K562 (cell line): ENCODE data around the gene LILRA2. TPM values are rescaled to one million over a fixed set of nuclear protein-coding genes. Genes with fewer than 3 reads are reported as not detected.

Experiments
- ATAC-seq: fragments of 200-7000 bp; cut with Tn5 transposase; 3 replicates; pipeline ENCODE4 v1.9.1; 2020; ENCODE audit warnings: moderate library complexity
- BruUV-seq: library from RNA; stranded (reverse); fragments of 400-500 nt; replicated peaks from 2 replicates; lab custom pipeline; 2021; lab: Mats Ljungman, UMichigan
- CTCF ChIA-PET: fragments of 300-600 bp; formaldehyde crosslinking; extraction: SDS; loops from one replicate; lab custom pipeline; 2021; ENCODE audit warnings: low intra/inter-chr PET ratio; lab: Yijun Ruan, JAX
- POLR2A ChIA-PET: fragments of 300-600, 350-650 bp; sonication (Branson Sonifier 250); formaldehyde crosslinking; extraction: SDS; loops from one replicate; lab custom pipeline; 2021; ENCODE audit warnings: antibody characterized with exemption, inconsistent platforms; lab: Yijun Ruan, JAX
- DNase-seq, 4 experiments: peaks; one replicate each; pipeline versions ENCODE4 v3.0.0 to v3.0.0-alpha.2; 2011 to 2018; ENCODE audit warnings: low spot score in 3 of 4, mixed read lengths in 3 of 4; ENCODE audit errors: extremely low read depth in 1 of 4
- FAIRE-seq: peaks from 2 replicates; lab custom pipeline; 2011; peaks lifted over from hg19 to GRCh38; lab: Jason Lieb, UNC
- H2AFZ ChIP-seq: 2 replicates; pipeline ENCODE4 v1.6.0; 2011; ENCODE audit warnings: low read depth, low read length, control low read depth, inconsistent platforms
- H3K27ac ChIP-seq: fragments of 200-600 bp; 3 replicates; pipeline ENCODE4 v1.8.0; 2011; ENCODE audit warnings: low read depth, mild to moderate bottlenecking, control low read depth, inconsistent platforms, low read length, moderate library complexity, mixed read lengths; ENCODE audit errors: extremely low read depth
- H3K27me3 ChIP-seq, 2 experiments: fragments of 300-600 bp in 1 of 2; 2 replicates in 1 of 2; 3 replicates in 1 of 2; pipeline versions ENCODE4 v1.6.0 to v1.8.0; 2011; ENCODE audit warnings: inconsistent platforms in 2 of 2, low read length in 2 of 2, mild to moderate bottlenecking in 1 of 2, mixed read lengths in 1 of 2, moderate library complexity in 1 of 2; ENCODE audit not compliant: control insufficient read depth in 2 of 2, insufficient read depth in 2 of 2
- H3K36me3 ChIP-seq: fragments of 300-600 bp; 3 replicates; pipeline ENCODE4 v1.8.0; 2011; ENCODE audit warnings: mild to moderate bottlenecking, low read length, inconsistent platforms; ENCODE audit not compliant: control insufficient read depth, insufficient read depth
- H3K4me1 ChIP-seq, 2 experiments: fragments of 200-600 bp in 1 of 2; replicated peaks in 1 of 2; 2 replicates in 1 of 2; 3 replicates in 1 of 2; pipeline versions ENCODE4 v1.5.1 to v1.8.0; 2011; ENCODE audit warnings: inconsistent platforms in 2 of 2, low read length in 2 of 2, mild to moderate bottlenecking in 1 of 2, mixed read lengths in 1 of 2, moderate library complexity in 1 of 2; ENCODE audit not compliant: control insufficient read depth in 2 of 2, insufficient read depth in 2 of 2
- H3K4me2 ChIP-seq: 2 replicates; pipeline ENCODE4 v1.6.1; 2011; ENCODE audit warnings: low read length, control low read depth, inconsistent platforms, mixed read lengths; ENCODE audit not compliant: insufficient read depth
- H3K4me3 ChIP-seq: fragments of 200-600 bp; sonication (generic), shearing (Covaris generic); 2 replicates; pipeline ENCODE4 v1.5.1; 2016; ENCODE audit warnings: control low read depth, inconsistent platforms
- H3K79me2 ChIP-seq: fragments of 200-600 bp; 3 replicates; pipeline ENCODE4 v1.8.0; 2011; ENCODE audit warnings: low read length, inconsistent platforms; ENCODE audit not compliant: control insufficient read depth, insufficient read depth
- H3K9ac ChIP-seq, 2 experiments: 2 replicates each; pipeline versions ENCODE4 v1.6.0 to v1.6.1; 2011; ENCODE audit warnings: low read depth in 2 of 2, low read length in 2 of 2, control low read depth in 1 of 2, inconsistent platforms in 1 of 2, mild to moderate bottlenecking in 1 of 2, mixed read lengths in 1 of 2; ENCODE audit not compliant: insufficient read depth in 1 of 2
- H3K9me1 ChIP-seq: one replicate; pipeline ENCODE4 v1.6.0; 2011; ENCODE audit warnings: inconsistent platforms, mild to moderate bottlenecking, low read length, moderate library complexity; ENCODE audit not compliant: control insufficient read depth, insufficient read depth
- H3K9me3 ChIP-seq: replicated peaks from 2 replicates; pipeline ENCODE4 v1.5.1; 2011; ENCODE audit warnings: low read depth, low read length, inconsistent platforms; ENCODE audit not compliant: control insufficient read depth, insufficient read depth
- H4K20me1 ChIP-seq: replicated peaks from 2 replicates; pipeline ENCODE4 v1.6.1; 2011; ENCODE audit warnings: low read length, inconsistent platforms, mixed read lengths; ENCODE audit not compliant: control insufficient read depth, insufficient read depth
- ARID1B ChIP-seq: fragments of 450-650 bp; IDR thresholded peaks from 2 replicates; pipeline ENCODE4 v1.6.1; 2016; ENCODE audit warnings: antibody characterized with exemption, mild to moderate bottlenecking, inconsistent platforms
- CBX3 ChIP-seq, 2 experiments: IDR thresholded peaks; 1 replicate in 1 of 2; 2 replicates in 1 of 2; pipeline ENCODE4 v1.6.1; 2012; ENCODE audit warnings: inconsistent platforms in 2 of 2, low read length in 2 of 2, borderline replicate concordance in 1 of 2, control low read depth in 1 of 2
- FOXO4 ChIP-seq: fragments of 450-650 bp; formaldehyde crosslinking; IDR thresholded peaks from 2 replicates; pipeline ENCODE4 v1.4.0; 2020; ENCODE audit warnings: mild to moderate bottlenecking, moderate library complexity
- HSF4 ChIP-seq: fragments of 250-450 bp; sonication (Bioruptor Pico); IDR thresholded peaks from 2 replicates; pipeline ENCODE4 v2.1.2; 2022; ENCODE audit warnings: mild to moderate bottlenecking, moderate library complexity, borderline replicate concordance
- IRF9 ChIP-seq: fragments of 450-650 bp; IDR thresholded peaks from 2 replicates; pipeline ENCODE4 v1.6.1; 2016; ENCODE audit warnings: missing biosample characterization, missing genetic modification characterization
- MTA1 ChIP-seq: fragments of 450-650 bp; IDR thresholded peaks from 2 replicates; pipeline ENCODE4 v1.6.1; 2017; ENCODE audit warnings: borderline replicate concordance
- SP1 ChIP-seq: sonication (generic); formaldehyde crosslinking; IDR thresholded peaks from 2 replicates; pipeline ENCODE4 v1.8.1; 2022; ENCODE audit warnings: mild to moderate bottlenecking, missing genetic modification reagents
- SRSF3 ChIP-seq: fragments of 200-400 bp; formaldehyde crosslinking; IDR thresholded peaks from 2 replicates; pipeline ENCODE4 v1.6.1; 2016; ENCODE audit warnings: mild to moderate bottlenecking, low read length, moderate library complexity; ENCODE audit not compliant: insufficient read depth
- TBL1XR1 ChIP-seq, 2 experiments: IDR thresholded peaks; 2 replicates each; pipeline ENCODE4 v1.6.1; 2012; ENCODE audit warnings: improper control_type of control experiment in 2 of 2, low read length in 2 of 2, mild to moderate bottlenecking in 1 of 2
- THRB ChIP-seq: fragments of 450-650 bp; formaldehyde crosslinking; conservative IDR thresholded peaks from 2 replicates; pipeline ENCODE4 v1.4.0; 2022; ENCODE audit warnings: mild to moderate bottlenecking, missing genetic modification characterization
- USF1 ChIP-seq: sonication (generic); formaldehyde crosslinking; IDR thresholded peaks from 2 replicates; pipeline ENCODE4 v1.9.0; 2022; ENCODE audit warnings: mild to moderate bottlenecking, missing genetic modification reagents
- ZC3H4 ChIP-seq: sonication (generic); formaldehyde crosslinking; IDR thresholded peaks from 2 replicates; pipeline ENCODE4 v1.9.0; 2021; ENCODE audit warnings: missing genetic modification reagents, borderline replicate concordance
- ZEB2 ChIP-seq: fragments of 450-650 bp; IDR thresholded peaks from 2 replicates; pipeline ENCODE4 v1.6.1; 2016
- ZFP30 ChIP-seq: fragments of 250-450 bp; sonication (Bioruptor Pico); IDR thresholded peaks from 2 replicates; pipeline ENCODE4 v1.8.0; 2022; ENCODE audit warnings: moderate library complexity, mild to moderate bottlenecking, inconsistent platforms, borderline replicate concordance
- WGBS: fragments of 100-300 bp; shearing (Covaris generic); methylation state at CpG from one replicate; pipeline ENCODE4 v1.1.6; 2016; ENCODE audit warnings: low coverage, mixed read lengths; ENCODE audit not compliant: insufficient coverage; ENCODE audit errors: missing lambda C conversion rate; 5-methylcytosine and 5-hydroxymethylcytosine counted together
- in situ Hi-C: fragments of 300-500 bp; cut with MboI; formaldehyde crosslinking; loops from 4 replicates; pipeline ENCODE4 v1.15.0; 2018; ENCODE audit warnings: inconsistent platforms, mixed read lengths
- intact Hi-C: fragments of 100-400 bp; cut with micrococcal nuclease; formaldehyde crosslinking; loops from 2 replicates; pipeline ENCODE4 v1.14.2; 2022
- polyA plus RNA-seq, 8 experiments: library from polyadenylated mRNA; depleted of rRNA in 4 of 8; stranded (reverse) in 5 of 8; unstranded in 3 of 8; fragments of >200 nt; fragmentation: Nextera tagmentation in 2 of 8; fragmentation: Illumina TruSeq in 1 of 8; extraction: Ambion mirVana in 2 of 8; extraction: Trizol in 1 of 8; gene quantifications; 2 replicates each; pipeline versions ENCODE4 v1.2.1 to v1.2.3, GENCODE V29; 2011 to 2014; ENCODE audit warnings: inconsistent platforms in 1 of 8, missing spikeins in 1 of 8
- total RNA-seq, 7 experiments: library from RNA; depleted of rRNA in 6 of 7; stranded (reverse); fragments of >200 nt in 6 of 7; fragmentation: Illumina TruSeq in 2 of 7; extraction: Trizol in 2 of 7; gene quantifications; 2 replicates each; pipeline versions ENCODE4 v1.2.1 to v1.2.3, GENCODE V29; 2011 to 2021; ENCODE audit warnings: low replicate concordance in 1 of 7
- TF ChIP-seq, protein P1 (sequence below): IDR thresholded peaks from 2 replicates; pipeline ENCODE4 v1.6.1; 2011; ENCODE audit warnings: borderline replicate concordance, low read depth, mild to moderate bottlenecking, moderate library complexity, low read length; ENCODE audit not compliant: insufficient read depth, poor library complexity, severe bottlenecking

LILRA2 gene
- total and polyA plus RNA-seq, 9 of the 15 experiments (the other 6 are each of a cell fraction or from before 2014, with no cell fraction given) = 0.32 to 2.1 (median 0.96) TPM

DNA sequence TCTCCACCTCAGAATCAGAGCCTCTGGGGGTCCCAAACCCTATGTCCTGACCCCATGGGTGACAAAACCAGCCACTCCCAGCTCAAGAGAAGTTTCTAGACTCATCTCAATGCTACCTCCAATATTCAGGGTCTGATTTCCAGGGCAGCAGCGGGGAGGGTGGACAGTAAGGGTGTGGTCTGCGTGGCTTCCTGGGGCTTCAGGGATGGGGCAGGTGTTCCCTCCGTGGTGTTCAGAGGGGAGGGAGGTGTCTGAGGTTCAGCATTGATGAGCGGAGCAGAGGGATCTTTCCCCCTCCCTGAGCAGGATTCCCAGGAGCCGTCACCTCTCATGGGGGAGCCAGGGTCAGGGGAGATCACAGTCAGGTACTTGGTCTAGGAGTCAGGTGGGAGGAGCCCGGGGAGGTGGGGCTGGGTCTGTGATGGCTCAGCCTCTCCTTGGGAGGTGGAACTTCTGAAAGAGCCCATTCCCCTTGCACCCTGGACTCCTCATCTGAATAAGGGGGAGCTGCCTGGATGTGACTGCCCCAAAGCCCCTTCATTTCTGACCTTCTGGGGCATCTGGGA is 2.9 kb downstream of the LILRA2 start:
- Histone ChIP-seq H3K9ac (no peak overlapping the region; a peak in 1 of 4 replicates), H2AFZ (no peak overlapping the region), H3K27ac (no peak overlapping the region), H3K36me3 (no peaks in the 10 kb centered on the region), H3K9me3 (no peaks in the 10 kb centered on the region), H4K20me1 (no peaks in the 10 kb centered on the region), H3K79me2 (no peaks in the 10 kb centered on the region), H3K4me1 (peaks cover 11 to 16% of the 10 kb centered on the region in 2 experiments), H3K27me3 (0 out of 5 replicates have a peak, but pooled peaks cover 0 to 7% of the 10 kb centered on the region in 2 experiments), H3K4me2 (no peak overlapping the region), H3K4me3 (no peak overlapping the region)
- ATAC-seq (no peak), FAIRE-seq (no peak), DNase-seq (no peak)
- intact Hi-C loops (no loop called here), in situ Hi-C loops (loop anchor here (5.0 kb wide), 1 partner anchor 279 kb away; no protein-coding TSS in a partner anchor)
- CTCF ChIA-PET = interaction anchor here (0.6 kb wide), 1 partner anchor 933 kb away, joined by 3 read pairs; no protein-coding TSS in a partner anchor
- WGBS = 5% methylated on average over 6 of the region's 6 CpGs
- POLR2A ChIA-PET = no interaction called here
- BruUV-seq = no TSS peak
- TF ChIP-seq ARID1B (no peak), USF1 (CRISPR knock-in tag) (no peak), FOXO4 (CRISPR knock-in tag) (no peak), SP1 (CRISPR knock-in tag) (no peak), TBL1XR1 (IDR thresholded peaks at IDR 0.05; ENCODE audit: low read length in 2 of 2) (no peak), IRF9 (tag) (no peak), HSF4 (CRISPR knock-in tag) (no peak), ZC3H4 (CRISPR knock-in tag) (no peak), ZFP30 (CRISPR knock-in tag) (no peak), MTA1 (no peak), THRB (CRISPR knock-in tag) (no peak), CBX3 (IDR thresholded peaks at IDR 0.05; ENCODE audit: borderline replicate concordance in 1 of 2, low read length in 2 of 2) (no peak), ZEB2 (no peak), SRSF3 (no peak)
- TF ChIP-seq, protein P1, sequence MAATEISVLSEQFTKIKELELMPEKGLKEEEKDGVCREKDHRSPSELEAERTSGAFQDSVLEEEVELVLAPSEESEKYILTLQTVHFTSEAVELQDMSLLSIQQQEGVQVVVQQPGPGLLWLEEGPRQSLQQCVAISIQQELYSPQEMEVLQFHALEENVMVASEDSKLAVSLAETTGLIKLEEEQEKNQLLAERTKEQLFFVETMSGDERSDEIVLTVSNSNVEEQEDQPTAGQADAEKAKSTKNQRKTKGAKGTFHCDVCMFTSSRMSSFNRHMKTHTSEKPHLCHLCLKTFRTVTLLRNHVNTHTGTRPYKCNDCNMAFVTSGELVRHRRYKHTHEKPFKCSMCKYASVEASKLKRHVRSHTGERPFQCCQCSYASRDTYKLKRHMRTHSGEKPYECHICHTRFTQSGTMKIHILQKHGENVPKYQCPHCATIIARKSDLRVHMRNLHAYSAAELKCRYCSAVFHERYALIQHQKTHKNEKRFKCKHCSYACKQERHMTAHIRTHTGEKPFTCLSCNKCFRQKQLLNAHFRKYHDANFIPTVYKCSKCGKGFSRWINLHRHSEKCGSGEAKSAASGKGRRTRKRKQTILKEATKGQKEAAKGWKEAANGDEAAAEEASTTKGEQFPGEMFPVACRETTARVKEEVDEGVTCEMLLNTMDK = no peak
- TF ChIP-seq, all 486 proteins: peak for 0
- no peaks in the 10 kb centered on the region for H3K9me1 ChIP-seq
